Body of pancreas (tissue), 4 donors: Measurements from ENCODE around the gene GRIK3.

Experiments used
- CTCF ChIP-seq, 7 experiments: fragments of 450-650 bp in 4 of 7; fragments of 200-600 bp in 3 of 7; sonication (generic) in 3 of 7; IDR thresholded peaks; one replicate each; pipeline ENCODE4 v1.5.1; 2016 to 2019; ENCODE audit warnings: antibody characterized with exemption in 7 of 7
- POLR2A ChIP-seq, 3 donors: fragments of 450-650 bp; IDR thresholded peaks; one replicate each; pipeline ENCODE4 v1.6.1; 2016; ENCODE audit warnings: antibody characterized with exemption in 3 of 3, mild to moderate bottlenecking in 2 of 3

GRCh38 chr1:36776256-36776655, 258.1 kb downstream of the GRIK3 start:
- TF ChIP-seq POLR2A (IDR thresholded peaks at IDR 0.05) (no peak), CTCF (IDR thresholded peaks at IDR 0.05) (no peak)
